SK-N-MC (cell line): Measurements from ENCODE around the gene LMAN1.

ENCODE experiments used
- DNase-seq: peaks from one replicate; pipeline ENCODE4 v3.0.0-alpha.2; 2011; ENCODE audit warnings: low read depth, low spot score
- H3K27ac ChIP-seq: fragments of 200-600 bp; sonication (generic); 2 replicates; pipeline ENCODE4 v1.5.1; 2016; ENCODE audit warnings: mixed run types
- H3K36me3 ChIP-seq: fragments of 200-600 bp; sonication (generic); 2 replicates; pipeline ENCODE4 v1.6.1; 2017; ENCODE audit warnings: antibody characterized with exemption, low read length, mixed read lengths; ENCODE audit not compliant: insufficient read depth
- H3K4me3 ChIP-seq: fragments of 200-600 bp; sonication (generic); 2 replicates; pipeline ENCODE4 v1.5.1; 2016
- H3K9ac ChIP-seq: fragments of 200-600 bp; sonication (generic); 2 replicates; pipeline ENCODE4 v1.8.0; 2017; ENCODE audit warnings: mixed run types, mixed read lengths; ENCODE audit not compliant: insufficient read length
- H3K9me3 ChIP-seq: fragments of 200-600 bp; sonication (generic); 2 replicates; pipeline ENCODE4 v1.6.1; 2017; ENCODE audit warnings: low read depth, mild to moderate bottlenecking, antibody characterized with exemption, low read length, moderate library complexity, mixed read lengths
- EZH2 ChIP-seq: fragments of 200-600 bp; sonication (generic); IDR thresholded peaks from one replicate; pipeline ENCODE4 v1.6.1; 2017; ENCODE audit warnings: antibody characterized with exemption
- FOXP2 ChIP-seq: optimal IDR thresholded peaks from 2 replicates; pipeline ENCODE3; 2011; ENCODE audit warnings: mild to moderate bottlenecking, moderate library complexity; ENCODE audit not compliant: insufficient read depth; ENCODE audit errors: extremely low read length, control extremely low read depth
- POLR2AphosphoS5 ChIP-seq: IDR thresholded peaks from 2 replicates; pipeline ENCODE4 v1.6.1; 2012; ENCODE audit warnings: mild to moderate bottlenecking, low read depth, low read length, borderline replicate concordance

LMAN1 gene

DNA sequence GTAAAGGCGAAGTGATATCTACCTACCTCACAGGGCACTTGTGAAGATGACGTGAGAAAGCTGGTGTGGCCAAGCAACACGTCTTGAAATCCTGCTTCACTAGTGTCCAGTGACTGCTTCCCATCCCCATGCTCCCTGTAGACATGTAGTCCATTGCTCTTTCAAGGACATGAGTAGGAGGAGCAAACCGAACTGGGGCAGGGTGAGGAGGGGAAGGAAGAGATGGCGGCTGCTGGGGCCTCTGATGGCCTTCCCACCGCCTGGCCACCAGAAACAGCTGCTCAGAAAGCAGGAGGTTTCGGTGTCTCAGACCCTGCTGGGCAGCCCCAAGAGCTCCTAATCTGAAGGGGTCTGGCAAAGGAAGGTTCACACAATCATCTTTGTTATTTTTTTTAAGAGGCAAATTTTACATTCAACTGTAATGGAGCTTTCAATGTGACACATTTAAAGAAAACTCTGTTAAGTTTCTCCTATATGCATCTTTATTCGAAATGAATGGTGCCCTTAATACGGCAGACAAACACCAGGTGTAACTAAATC is 55.3 kb downstream of the LMAN1 start:
- no peak for TF ChIP-seq FOXP2
- TF ChIP-seq EZH2: no peak
- no peak for TF ChIP-seq POLR2AphosphoS5
- DNase-seq: no peak
- no peak overlapping the region for H3K4me3 ChIP-seq
- no peaks in the 10 kb centered on the region for H3K36me3 ChIP-seq
- H3K9ac ChIP-seq: no peak overlapping the region
- H3K9me3 ChIP-seq: no peaks in the 10 kb centered on the region
- H3K27ac ChIP-seq: no peak overlapping the region

- Histone ChIP-seq H3K9ac (no peak overlapping the region), H3K36me3 (no peaks in the 10 kb centered on the region), H3K27ac (no peak overlapping the region), H3K9me3 (no peaks in the 10 kb centered on the region), H3K4me3 (no peak overlapping the region)
- DNase-seq: no peak
- TF ChIP-seq EZH2: no peak
- no peak for TF ChIP-seq FOXP2
- no peak for TF ChIP-seq POLR2AphosphoS5
Observed at GRCh38 chr18:59303006-59303405, 56.1 kb downstream of the LMAN1 start.

GRCh38 chr18:59301929-59302328 is 57.1 kb downstream of the LMAN1 start:
- no peaks in the 10 kb centered on the region for H3K36me3 ChIP-seq
- no peak for TF ChIP-seq FOXP2
- no peak overlapping the region for H3K9ac ChIP-seq
- no peak for DNase-seq
- H3K27ac ChIP-seq: no peak overlapping the region
- no peaks in the 10 kb centered on the region for H3K9me3 ChIP-seq
- H3K4me3 ChIP-seq: no peak overlapping the region

DNA sequence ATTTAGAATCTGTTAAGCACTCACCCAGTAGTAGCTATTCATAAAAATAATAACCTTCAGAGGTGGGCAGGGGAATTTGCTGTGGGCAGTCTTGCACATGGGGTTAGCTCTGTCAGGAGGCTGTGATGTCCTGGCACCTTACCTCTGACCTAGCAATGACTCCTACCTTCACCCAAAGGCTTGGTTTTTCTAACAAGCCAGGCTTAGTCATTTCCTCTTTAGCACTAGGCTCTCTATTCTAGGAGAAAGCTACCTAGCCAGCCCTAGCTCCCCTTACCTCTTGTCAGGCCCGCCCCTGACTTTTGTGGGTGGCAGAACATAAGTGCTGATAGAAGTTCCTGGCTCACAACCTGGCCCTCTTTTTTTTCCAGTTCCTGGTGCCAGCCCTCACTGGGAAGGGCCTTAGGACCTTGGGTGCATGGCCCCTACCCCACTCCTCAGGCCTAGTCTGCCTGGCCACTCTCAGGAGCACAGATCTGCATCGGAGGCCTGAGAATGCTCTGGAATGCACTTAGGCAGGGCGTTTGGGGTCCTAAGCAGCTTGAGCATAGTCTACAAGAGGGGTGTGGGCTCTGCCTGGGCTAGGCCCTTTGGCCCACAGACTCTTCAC is 58.3 kb downstream of the LMAN1 start:
- no peak for DNase-seq
- TF ChIP-seq EZH2 (no peak), FOXP2 (no peak), POLR2AphosphoS5 (no peak)
- no peak overlapping the region for H3K9ac ChIP-seq
- no peak overlapping the region for H3K27ac ChIP-seq
- no peak overlapping the region for H3K4me3 ChIP-seq
- H3K36me3 ChIP-seq: no peaks in the 10 kb centered on the region
- H3K9me3 ChIP-seq: no peaks in the 10 kb centered on the region

DNA sequence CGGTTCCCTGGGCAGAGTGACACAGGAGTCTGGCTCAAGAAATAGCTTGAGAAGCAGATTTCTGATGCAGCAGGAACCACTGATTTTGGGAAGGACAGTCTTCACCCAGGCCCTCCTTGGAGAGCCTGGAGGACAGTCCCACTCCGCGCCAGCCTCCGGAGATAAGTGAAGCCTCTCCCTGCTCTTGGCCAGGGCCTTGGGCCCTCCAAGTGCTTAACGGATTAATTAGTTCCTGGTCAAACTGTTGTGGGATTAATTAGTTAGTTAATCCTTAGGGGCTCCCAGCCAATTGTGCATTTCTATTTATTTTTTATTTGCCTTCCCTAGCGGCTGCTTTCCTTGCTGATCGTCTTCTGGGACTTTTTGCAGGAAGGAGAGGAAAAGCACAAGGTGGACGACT is 60.2 kb downstream of the LMAN1 start:
- Histone ChIP-seq H3K27ac (no peak overlapping the region), H3K36me3 (no peaks in the 10 kb centered on the region), H3K4me3 (no peak overlapping the region), H3K9me3 (no peaks in the 10 kb centered on the region), H3K9ac (no peak overlapping the region)
- TF ChIP-seq POLR2AphosphoS5 (no peak), FOXP2 (no peak), EZH2 (no peak)
- DNase-seq: no peak

- H3K4me3 ChIP-seq: no peak overlapping the region
- DNase-seq: no peak
- no peak for TF ChIP-seq POLR2AphosphoS5
- no peak overlapping the region for H3K27ac ChIP-seq
- no peaks in the 10 kb centered on the region for H3K36me3 ChIP-seq
- no peaks in the 10 kb centered on the region for H3K9me3 ChIP-seq
- no peak overlapping the region for H3K9ac ChIP-seq
Observed at GRCh38 chr18:59293317-59293716, 65.7 kb downstream of the LMAN1 start.

DNA sequence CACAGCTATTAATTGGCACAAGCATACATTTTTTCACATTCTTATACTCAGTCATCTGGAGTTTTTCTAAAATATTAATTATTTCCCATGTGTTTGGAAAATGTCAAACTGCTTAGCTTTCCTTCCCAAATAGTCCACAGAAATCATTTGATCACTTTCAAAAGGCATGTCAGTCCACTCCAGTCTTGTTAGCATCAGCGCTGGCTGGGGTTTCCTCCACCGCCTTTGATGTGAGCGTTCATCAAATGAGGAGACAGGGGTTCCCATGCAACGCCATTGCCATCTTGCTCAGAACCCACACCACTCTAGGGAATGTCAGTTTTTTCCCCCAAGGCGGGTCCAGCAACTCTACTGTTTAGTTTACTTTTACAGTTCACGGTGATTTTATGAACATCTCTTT is 72.7 kb downstream of the LMAN1 start:
- no peak overlapping the region for H3K27ac ChIP-seq
- H3K9me3 ChIP-seq: no peaks in the 10 kb centered on the region
- H3K36me3 ChIP-seq: no peaks in the 10 kb centered on the region
- no peak for TF ChIP-seq EZH2
- TF ChIP-seq POLR2AphosphoS5: no peak
- no peak for TF ChIP-seq FOXP2
- 0 out of 2 replicates have a peak overlapping the region, but pooled peaks have one; percentile 12 for H3K4me3 ChIP-seq
- DNase-seq: no peak
- no peak overlapping the region for H3K9ac ChIP-seq

DNA sequence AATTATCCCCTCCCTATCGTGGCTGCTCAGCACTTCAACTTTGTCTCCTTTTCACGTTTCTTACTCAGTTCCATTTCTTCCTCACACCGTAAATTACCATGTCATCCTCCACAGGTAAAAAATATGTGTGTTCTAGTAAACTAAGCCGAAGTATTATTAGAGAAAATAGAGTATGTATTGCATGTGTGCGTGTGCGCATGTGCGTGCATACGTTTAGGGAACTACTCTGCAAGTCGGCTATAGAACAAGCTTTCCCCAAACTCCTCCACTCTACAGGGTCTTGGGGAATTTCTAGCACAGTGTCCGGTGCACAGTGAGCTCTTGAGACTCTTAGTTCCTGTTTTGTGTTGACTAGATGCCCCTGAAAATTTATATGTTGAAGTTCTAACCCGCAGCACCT is 76.7 kb downstream of the LMAN1 start:
- TF ChIP-seq EZH2: no peak
- TF ChIP-seq POLR2AphosphoS5: no peak
- TF ChIP-seq FOXP2: no peak
- Histone ChIP-seq H3K4me3 (no peak overlapping the region), H3K9me3 (no peaks in the 10 kb centered on the region), H3K36me3 (no peaks in the 10 kb centered on the region), H3K27ac (no peak overlapping the region), H3K9ac (no peak overlapping the region)
- DNase-seq: no peak

DNA sequence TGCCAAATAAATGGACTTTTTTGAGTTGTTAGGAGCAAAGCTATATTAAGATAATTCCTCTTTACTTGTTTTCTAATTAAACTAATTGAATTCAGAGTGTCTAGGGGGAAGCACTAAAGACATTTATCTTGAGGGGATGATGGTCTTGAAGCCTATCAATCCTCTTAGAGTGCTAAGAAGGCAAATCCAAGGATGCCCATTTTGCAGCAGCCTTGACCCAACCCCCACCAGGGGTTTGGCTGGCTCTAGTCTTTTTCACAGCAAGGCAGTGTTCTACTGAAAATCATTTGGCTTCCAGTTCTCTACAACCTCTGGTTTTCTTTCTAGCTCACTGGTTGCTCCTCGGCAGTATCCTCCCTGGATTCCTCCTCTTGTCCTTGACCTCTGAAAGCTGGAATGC is 79.3 kb downstream of the LMAN1 start:
- DNase-seq: no peak
- TF ChIP-seq EZH2 (no peak), POLR2AphosphoS5 (no peak), FOXP2 (no peak)
- no peaks in the 10 kb centered on the region for H3K9me3 ChIP-seq
- H3K36me3 ChIP-seq: no peaks in the 10 kb centered on the region
- H3K9ac ChIP-seq: no peak overlapping the region
- no peak overlapping the region for H3K4me3 ChIP-seq
- no peak overlapping the region for H3K27ac ChIP-seq
